GM08714 (cell line): ENCODE results near the gene PLXNB2.

Experiments
- H3K4me3 ChIP-seq: fragments of 200-500 bp; sonication (Bioruptor generic); 2 replicates; pipeline ENCODE4 v1.5.1; 2014; ENCODE audit warnings: mild to moderate bottlenecking, low read length, inconsistent platforms
- ZNF274 ChIP-seq: IDR thresholded peaks from 2 replicates; pipeline ENCODE4 v1.6.1; 2012; ENCODE audit warnings: mild to moderate bottlenecking, low read depth, low read length

The PLXNB2 gene

GRCh38 chr22:50256258-50256862 lies 51.1 kb downstream of the PLXNB2 start:
- TF ChIP-seq ZNF274: no peak
- no peak overlapping the region for H3K4me3 ChIP-seq

- no peak for TF ChIP-seq ZNF274
- no peak overlapping the region for H3K4me3 ChIP-seq
Measured at GRCh38 chr22:50255607-50256006, 51.8 kb downstream of the PLXNB2 start.

- TF ChIP-seq ZNF274: no peak
- H3K4me3 ChIP-seq: no peak overlapping the region
Measured at GRCh38 chr22:50255099-50255498, 52.3 kb downstream of the PLXNB2 start.

GRCh38 chr22:50253941-50254340 lies 53.5 kb downstream of the PLXNB2 start:
- no peak for TF ChIP-seq ZNF274
- H3K4me3 ChIP-seq: no peak overlapping the region

GRCh38 chr22:50253046-50253915 lies 54.2 kb downstream of the PLXNB2 start:
- no peak for TF ChIP-seq ZNF274
- no peak overlapping the region for H3K4me3 ChIP-seq

- TF ChIP-seq ZNF274: no peak
- H3K4me3 ChIP-seq: no peak overlapping the region
Measured at GRCh38 chr22:50252082-50253045, 55.1 kb downstream of the PLXNB2 start.

- no peak overlapping the region; the same call in 1 of the 2 replicates for H3K4me3 ChIP-seq
- TF ChIP-seq ZNF274: no peak
Measured at GRCh38 chr22:50251477-50252081, 55.9 kb downstream of the PLXNB2 start.

- peak within 1 kb of the TSS; percentile 72 for H3K4me3 ChIP-seq
- TF ChIP-seq ZNF274: no peak
Measured at GRCh38 chr22:50250555-50251476, 56.6 kb downstream of the PLXNB2 start, which contains the start of gene HDAC10. Gene HDAC10, minus strand, starts transcription at chr22:50251265. Its CDS starts 233 bp downstream, at chr22:50251032.

GRCh38 chr22:50250249-50250554 lies 57.2 kb downstream of the PLXNB2 start:
- H3K4me3 ChIP-seq: peak overlapping the region; percentile 72; the same call in 1 of the 2 replicates
- TF ChIP-seq ZNF274: no peak

GRCh38 chr22:50249341-50250248 lies 57.9 kb downstream of the PLXNB2 start:
- no peak for TF ChIP-seq ZNF274
- H3K4me3 ChIP-seq: peak overlapping the region; percentile 72; the same call in 1 of the 2 replicates

GRCh38 chr22:50248196-50249081 lies 59.0 kb downstream of the PLXNB2 start:
- no peak for TF ChIP-seq ZNF274
- no peak overlapping the region for H3K4me3 ChIP-seq
